HG02588 (cell line): ENCODE measurements around the gene CLDN4.
"Not testable (repeated sequence)": the region's sequence is repeated elsewhere in the genome, so short reads cannot be mapped to it uniquely, and the experiment has no call there.

Experiments
- ATAC-seq: cut with Tn5 transposase; IDR thresholded peaks from one replicate; pipeline ENCODE4 v1.9.1; 2021; ENCODE audit warnings: mild to moderate bottlenecking, moderate library complexity; ENCODE audit not compliant: unreplicated experiment

CLDN4 gene

GRCh38 chr7:73842067-73842976, 11.5 kb downstream of the CLDN4 start, which contains the start of gene METTL27:
TSS of gene METTL27 (minus strand) at chr7:73842516. CDS start at chr7:73842140, 376 bp downstream.
- peak; percentile 97 for ATAC-seq

- no peak for ATAC-seq
These were observed 13.3 kb downstream of the CLDN4 start for GRCh38 chr7:73844131-73844547.

GRCh38 chr7:73844848-73845460, 14.2 kb downstream of the CLDN4 start:
- ATAC-seq: no peak

- not testable (repeated sequence) for ATAC-seq
These were observed 15.0 kb downstream of the CLDN4 start for GRCh38 chr7:73845701-73846195.

- no peak for ATAC-seq
These were observed 17.3 kb downstream of the CLDN4 start for GRCh38 chr7:73847941-73848723.

- no peak for ATAC-seq
These were observed 20.0 kb downstream of the CLDN4 start for GRCh38 chr7:73850781-73851207.

- no peak for ATAC-seq
These were observed 20.9 kb downstream of the CLDN4 start for GRCh38 chr7:73851410-73852338.

- no peak for ATAC-seq
These were observed 21.7 kb downstream of the CLDN4 start for GRCh38 chr7:73852500-73852899.

GRCh38 chr7:73856941-73857340, 26.1 kb downstream of the CLDN4 start:
- ATAC-seq: no peak

- no peak for ATAC-seq
These were observed 28.0 kb downstream of the CLDN4 start for GRCh38 chr7:73858807-73859206.

- no peak for ATAC-seq
These were observed 30.1 kb downstream of the CLDN4 start, which contains the start of gene TMEM270 for GRCh38 chr7:73860859-73861258. TSS of gene TMEM270 (plus strand) at chr7:73861159. CDS start at chr7:73861195, 36 bp downstream.

- ATAC-seq: no peak
These were observed 30.5 kb downstream of the CLDN4 start for GRCh38 chr7:73861305-73861704.

- no peak for ATAC-seq
These were observed 34.4 kb downstream of the CLDN4 start for GRCh38 chr7:73864981-73865711.

- ATAC-seq: no peak
These were observed 35.1 kb downstream of the CLDN4 start for GRCh38 chr7:73865738-73866445.

- no peak for ATAC-seq
These were observed 35.6 kb downstream of the CLDN4 start for GRCh38 chr7:73866446-73866767.

GRCh38 chr7:73869011-73869798, 38.4 kb downstream of the CLDN4 start:
- ATAC-seq: no peak

- ATAC-seq: no peak
These were observed 39.3 kb downstream of the CLDN4 start for GRCh38 chr7:73870041-73870492.
